Measurements from ENCODE around the gene FBRS. TPM values are rescaled to one million over a fixed set of nuclear protein-coding genes. Genes with fewer than 3 reads are reported as not detected.
A peak's percentile ranks its signal among the peaks of the same experiment; 100 is the strongest.
"Not testable (repeated sequence)": the region's sequence is repeated elsewhere in the genome, so short reads cannot be mapped to it uniquely, and the experiment has no call there.

The FBRS gene
- total RNA-seq, 1 experiment from 2014 or later = 18.2 TPM

DNA sequence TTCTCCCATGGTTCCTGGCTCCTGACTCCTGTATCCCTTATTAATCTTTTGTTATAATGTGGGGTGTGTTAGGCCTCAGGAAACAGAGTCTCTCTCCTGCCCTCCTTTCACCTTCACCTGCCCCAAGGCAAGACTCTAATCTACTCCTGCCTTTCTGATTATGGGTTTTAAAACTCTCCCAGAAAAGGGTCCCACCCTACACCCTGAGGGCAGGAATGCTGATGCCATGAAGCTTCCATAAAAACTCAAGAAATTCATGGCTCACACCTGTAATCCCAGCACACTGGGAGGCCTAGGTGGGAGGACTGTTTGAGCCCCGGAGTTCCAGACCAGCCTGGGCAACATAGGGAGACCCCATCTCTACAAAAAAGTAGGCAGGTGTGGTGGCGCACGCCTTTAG lies 22.1 kb downstream of the FBRS start:
- DNase-seq (ENCODE audit: low read depth) = no peak
- in situ Hi-C loops (cut with HindIII; ENCODE audit: low pct_unique_long_range_greater_than_20kb, low sequenced_read_pairs) = no loop called here

DNA sequence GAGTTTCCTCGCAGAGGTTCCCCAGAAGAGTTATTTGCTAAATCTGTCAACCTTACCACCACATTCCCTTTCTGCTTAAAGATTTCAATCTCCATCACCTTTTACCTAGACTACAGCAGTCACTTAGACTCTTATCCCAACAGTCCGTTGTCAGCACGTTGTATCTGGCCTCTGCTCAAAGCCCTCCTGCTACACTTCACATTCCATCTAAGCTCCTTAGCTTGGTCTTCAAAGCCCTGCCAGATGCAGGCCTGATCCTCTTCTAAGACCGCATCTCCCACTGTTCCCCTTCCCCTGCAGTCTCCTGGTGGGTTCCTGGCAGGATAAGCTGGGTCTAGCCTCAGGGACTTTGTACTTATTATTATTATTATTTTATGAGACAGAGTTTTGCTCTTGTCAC lies 30.5 kb downstream of the FBRS start:
- in situ Hi-C loops (cut with HindIII; ENCODE audit: low pct_unique_long_range_greater_than_20kb, low sequenced_read_pairs) = no loop called here
- DNase-seq (ENCODE audit: low read depth) = no peak

DNA sequence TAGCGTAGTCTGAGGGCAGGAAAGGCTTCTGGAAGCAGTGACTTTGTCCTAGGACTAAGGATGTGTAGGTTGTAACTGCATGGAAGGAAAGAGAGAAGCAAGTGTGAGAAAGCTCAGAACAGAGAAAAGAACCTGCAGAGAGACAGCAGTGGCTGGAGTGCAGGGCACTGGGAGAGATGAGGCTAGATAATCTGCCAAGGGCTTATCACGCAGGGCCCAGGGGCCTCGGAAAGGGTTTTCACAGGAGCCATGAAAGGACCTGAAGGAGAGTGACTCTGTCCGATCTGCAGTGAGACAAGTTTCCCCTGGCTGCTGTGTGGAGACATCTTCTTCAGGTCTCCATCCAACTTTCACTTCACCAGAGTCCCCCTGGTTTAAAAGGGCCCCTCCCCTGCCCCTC lies 33.7 kb downstream of the FBRS start:
- DNase-seq (ENCODE audit: low read depth) = no peak
- in situ Hi-C loops (cut with HindIII; ENCODE audit: low pct_unique_long_range_greater_than_20kb, low sequenced_read_pairs) = no loop called here

DNA sequence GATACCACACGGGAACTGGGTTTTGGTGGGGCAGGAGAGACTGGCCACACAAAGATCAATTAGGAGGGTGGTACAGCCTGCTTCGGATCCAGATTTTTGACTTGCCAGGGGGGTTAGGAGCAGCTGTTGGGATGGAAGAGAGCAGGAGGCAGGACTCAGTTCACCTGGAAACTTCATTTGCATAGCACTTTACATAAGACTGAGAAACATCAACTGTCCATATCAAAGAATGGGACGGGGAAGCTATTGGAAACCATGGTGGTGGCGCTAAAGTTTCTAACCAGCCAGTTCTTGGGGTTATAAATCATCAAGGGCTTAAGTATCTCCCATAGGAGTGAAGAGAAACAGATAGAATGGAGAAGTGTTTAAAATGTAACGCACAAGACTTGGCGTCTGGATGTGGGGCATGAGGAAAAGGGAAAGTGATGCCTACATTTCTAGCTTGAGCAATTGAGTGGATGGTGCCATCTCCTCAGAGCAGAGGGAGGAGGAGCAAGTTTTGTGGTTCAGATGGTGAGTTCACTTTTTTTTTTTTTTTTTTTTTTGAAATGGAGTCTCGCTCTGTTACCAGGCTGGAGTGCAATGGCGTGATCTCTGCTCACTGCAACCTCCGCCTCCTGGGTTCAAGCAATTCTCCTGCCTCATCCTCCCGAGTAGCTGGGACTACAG lies 34.3 kb downstream of the FBRS start:
- no peak for DNase-seq (ENCODE audit: low read depth)
- in situ Hi-C loops (cut with HindIII; ENCODE audit: low pct_unique_long_range_greater_than_20kb, low sequenced_read_pairs) = no loop called here

DNA sequence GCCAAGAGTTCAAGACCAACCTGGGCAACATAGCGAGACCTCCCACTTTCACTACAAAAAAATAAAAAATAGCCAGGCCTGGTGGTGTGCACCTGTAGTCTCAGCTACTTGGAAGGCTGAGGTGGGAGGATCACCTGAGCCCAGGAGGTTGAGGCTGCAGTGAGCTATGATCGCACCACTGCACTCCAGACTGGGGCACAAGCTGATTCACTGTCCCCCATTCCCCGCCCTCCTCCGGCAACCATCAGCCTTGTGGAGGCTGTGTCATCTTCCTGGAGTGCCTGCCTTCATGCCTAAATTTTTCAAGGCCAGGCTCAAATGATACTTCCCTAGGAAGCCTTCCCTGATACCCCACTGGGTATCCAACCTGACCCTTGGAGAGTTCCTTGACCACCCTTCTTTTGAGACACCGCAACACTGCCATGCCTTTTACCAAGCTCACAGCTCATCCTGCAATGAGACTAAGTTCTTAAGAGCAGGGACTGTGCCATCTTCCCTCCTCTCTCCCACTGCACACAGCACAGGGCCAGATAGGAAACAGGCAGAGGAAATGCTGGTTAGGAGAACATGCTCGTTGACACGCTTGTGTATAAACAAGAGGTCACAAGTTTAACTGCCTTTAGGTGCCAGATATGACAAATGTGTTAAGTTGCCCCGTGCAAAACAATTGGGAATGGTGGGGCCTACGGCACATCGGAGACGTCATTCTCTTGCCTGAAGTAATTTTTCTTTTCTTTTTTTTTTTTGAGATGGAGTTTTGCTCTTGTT lies 36.9 kb downstream of the FBRS start:
- in situ Hi-C loops (cut with HindIII; ENCODE audit: low pct_unique_long_range_greater_than_20kb, low sequenced_read_pairs) = no loop called here

DNA sequence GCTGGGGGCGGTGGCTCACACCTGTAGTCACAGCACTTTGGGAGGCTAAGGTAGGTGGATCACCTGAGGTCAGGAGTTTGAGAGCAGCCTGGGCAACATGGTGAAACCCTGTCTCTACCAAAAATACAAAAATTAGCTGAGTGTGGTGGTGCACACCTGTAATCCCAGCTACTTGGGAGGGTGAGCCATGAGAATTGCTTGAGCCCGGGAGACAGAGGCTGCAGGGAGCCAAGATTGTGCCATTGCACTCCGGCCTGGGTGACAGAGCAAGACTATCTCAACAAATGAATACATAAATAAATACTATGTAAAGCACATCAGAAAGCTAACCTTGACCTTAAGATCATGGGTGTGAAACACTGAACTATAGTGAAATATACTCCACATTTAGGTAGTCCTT lies 38.4 kb downstream of the FBRS start:
- DNase-seq (ENCODE audit: low read depth); in situ Hi-C loops (cut with HindIII; ENCODE audit: low pct_unique_long_range_greater_than_20kb, low sequenced_read_pairs): not testable (repeated sequence)

More for the DNA sequence above, 36.9 kb downstream of the FBRS start:
- DNase-seq (ENCODE audit: low read depth) = no peak

DNA sequence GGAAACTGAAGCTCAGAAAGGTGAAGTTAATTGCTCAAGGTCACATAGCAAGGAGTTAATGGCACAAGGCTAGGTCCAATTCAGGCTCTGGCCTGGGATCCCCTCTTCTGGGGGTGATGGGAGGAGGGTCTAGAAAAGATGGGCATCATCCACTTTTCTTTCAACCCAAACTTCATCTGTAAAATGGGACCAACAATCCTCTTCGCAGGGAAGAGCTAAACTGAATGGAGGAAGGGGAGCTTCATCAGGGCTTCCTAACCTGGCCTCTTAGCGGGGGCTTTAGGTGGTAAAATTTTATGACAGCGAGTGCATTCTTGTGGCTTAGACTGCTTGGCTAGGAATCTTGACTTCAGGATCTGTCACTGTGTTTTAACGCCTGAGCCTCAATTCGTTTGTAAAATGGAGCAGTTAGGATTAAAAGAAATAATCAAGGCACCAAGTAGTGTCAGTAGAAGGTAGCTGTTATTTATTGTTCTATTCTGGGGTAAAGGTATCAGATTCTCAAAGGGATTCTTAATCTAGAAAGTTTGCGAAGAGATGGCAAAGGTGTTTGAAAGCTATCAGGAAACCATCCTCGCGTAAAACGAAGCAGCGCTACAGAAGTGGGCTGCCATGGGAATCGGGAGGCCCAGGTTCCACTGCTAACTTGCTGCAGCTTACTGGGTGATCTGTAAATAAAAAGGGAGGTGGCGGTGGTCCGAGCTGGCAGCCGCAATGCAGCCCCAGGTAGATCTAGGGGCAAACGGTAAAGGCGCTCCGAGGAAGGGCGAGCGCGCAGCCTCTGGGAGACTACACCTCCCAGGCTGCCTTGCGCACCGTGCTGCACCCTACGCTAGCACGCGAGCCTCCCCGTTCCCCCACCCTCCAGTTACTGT lies 39.3 kb downstream of the FBRS start:
- peak; percentile 14 for DNase-seq (ENCODE audit: low read depth)
- in situ Hi-C loops (cut with HindIII; ENCODE audit: low pct_unique_long_range_greater_than_20kb, low sequenced_read_pairs) = no loop called here

DNA sequence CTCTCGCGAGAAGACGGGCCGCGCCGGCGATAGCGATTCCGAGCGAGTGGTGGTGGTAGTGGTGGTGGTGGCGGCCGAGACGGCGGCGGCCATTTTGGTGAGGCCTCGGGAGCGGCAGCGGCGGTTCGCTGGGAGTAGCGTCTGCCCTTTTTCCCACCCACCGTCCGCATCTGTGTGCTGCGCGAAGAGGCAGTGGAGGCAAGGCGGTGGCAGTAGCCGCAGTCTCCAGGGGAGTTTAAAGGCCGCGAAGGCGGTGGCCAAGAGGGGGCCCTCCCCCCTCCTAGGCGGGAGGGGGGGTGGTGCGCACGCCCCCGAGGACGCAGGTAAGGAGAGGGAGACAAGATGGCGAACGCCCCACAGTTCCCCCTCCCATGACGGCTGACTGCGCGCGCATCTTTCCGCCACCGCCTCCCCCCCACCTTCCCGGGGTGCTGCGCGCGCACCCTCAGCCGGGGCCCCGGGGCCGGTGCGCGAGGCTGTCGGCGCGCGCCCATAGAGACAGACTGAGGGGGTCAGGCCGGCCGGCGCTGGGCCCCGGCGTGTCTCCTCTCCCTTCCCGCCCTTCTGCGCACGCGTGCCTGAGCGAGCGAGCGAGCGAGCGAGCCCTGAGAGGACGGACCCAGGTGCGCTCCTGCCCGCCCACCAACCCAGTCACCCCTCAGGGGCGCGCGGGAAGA lies 40.0 kb downstream of the FBRS start:
- peak; percentile 99 for DNase-seq (ENCODE audit: low read depth)
- in situ Hi-C loops (cut with HindIII; ENCODE audit: low pct_unique_long_range_greater_than_20kb, low sequenced_read_pairs) = no loop called here

DNA sequence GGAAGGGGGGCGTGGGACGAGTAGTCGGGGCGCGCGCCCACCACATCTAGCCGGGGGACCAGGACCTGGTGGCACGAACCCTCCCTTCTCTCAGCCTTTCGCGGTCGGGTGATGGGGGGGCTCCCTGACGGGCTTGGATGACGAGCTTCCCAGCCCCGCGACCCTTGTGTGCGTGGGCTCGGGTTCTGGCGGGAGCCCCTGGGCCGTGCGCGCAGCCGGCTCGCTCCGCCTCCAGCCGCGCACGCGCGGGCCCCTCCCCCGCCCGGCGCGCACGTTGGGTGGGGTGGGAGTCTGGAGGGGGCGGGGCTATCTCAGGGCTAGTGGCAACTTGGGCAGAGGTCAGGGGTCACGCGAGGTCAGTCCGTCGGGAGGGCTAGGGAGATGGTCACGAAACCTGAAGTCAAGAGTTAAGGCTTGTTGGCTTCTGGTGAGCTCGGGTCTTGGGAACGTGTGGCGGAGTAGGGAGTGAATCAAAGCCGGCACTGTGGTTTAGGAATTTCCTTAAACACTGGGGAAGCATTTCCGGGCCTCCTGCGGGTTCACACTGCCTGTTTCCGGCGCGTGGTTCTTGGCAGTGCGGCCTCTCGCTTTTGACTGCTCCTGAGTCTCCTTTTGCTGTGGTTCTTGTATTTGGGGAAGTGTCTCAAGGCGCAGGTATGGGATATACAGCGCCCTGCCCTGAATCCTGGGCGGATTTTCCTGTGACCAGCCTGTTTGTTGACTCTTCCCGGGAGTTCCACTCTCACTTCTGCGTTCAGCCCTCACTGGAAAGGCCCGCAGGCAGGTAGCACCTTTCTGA lies 40.8 kb downstream of the FBRS start, which contains the start of gene SRCAP:
Gene SRCAP, plus strand, starts transcription at position 356 of the 799 bp plus-strand sequence. CDS start 1,654 bp downstream, outside the sequence.
- in situ Hi-C loops (cut with HindIII; ENCODE audit: low pct_unique_long_range_greater_than_20kb, low sequenced_read_pairs) = no loop called here

DNA sequence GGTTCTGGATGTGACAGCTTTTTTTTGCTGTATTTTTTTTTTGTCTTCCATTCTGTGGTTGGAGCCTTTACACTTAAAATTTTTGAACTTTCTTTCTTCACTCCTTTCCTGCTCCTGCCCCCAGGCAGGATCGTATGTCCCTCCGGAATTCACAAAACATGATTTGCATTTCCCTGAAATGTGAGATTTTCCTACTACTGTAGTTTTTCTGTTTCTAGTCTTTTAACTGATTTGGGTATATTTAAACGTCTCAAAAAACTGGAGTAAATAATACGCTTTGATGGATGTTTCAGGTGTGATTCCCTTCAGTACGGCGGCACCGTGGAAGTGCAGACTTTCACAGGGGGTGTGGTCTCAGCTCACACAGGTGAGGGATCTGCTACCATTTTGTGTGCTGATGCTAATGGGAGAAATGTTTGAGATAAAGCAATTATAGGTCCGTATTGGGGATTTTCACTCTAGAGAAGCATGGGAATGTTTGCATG lies 41.4 kb downstream of the FBRS start:
- DNase-seq (ENCODE audit: low read depth) = no peak
- in situ Hi-C loops (cut with HindIII; ENCODE audit: low pct_unique_long_range_greater_than_20kb, low sequenced_read_pairs) = no loop called here

More for the DNA sequence above, 40.8 kb downstream of the FBRS start, which contains the start of gene SRCAP:
- peak; percentile 89 for DNase-seq (ENCODE audit: low read depth)

DNA sequence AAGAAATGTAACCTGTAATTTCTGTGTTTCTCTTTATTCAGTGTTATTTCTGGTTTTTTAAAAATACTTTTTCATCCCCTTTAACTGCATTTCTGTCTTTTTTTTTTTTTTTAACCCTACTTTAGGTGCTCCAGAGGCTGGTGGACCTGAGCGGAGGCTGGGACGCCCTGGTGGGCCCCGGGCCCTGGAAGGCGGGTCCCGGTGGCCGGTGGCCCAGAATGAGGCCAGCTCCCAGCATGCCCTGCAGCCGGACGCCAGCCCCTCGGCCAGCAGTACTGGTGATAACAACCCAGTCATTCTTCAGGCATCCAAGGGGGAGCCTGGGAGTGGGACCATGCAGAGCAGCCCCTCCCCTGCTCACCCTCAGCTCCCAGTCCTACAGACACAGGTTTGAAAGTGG lies 42.3 kb downstream of the FBRS start:
- no peak for DNase-seq (ENCODE audit: low read depth)
- in situ Hi-C loops (cut with HindIII; ENCODE audit: low pct_unique_long_range_greater_than_20kb, low sequenced_read_pairs) = no loop called here

DNA sequence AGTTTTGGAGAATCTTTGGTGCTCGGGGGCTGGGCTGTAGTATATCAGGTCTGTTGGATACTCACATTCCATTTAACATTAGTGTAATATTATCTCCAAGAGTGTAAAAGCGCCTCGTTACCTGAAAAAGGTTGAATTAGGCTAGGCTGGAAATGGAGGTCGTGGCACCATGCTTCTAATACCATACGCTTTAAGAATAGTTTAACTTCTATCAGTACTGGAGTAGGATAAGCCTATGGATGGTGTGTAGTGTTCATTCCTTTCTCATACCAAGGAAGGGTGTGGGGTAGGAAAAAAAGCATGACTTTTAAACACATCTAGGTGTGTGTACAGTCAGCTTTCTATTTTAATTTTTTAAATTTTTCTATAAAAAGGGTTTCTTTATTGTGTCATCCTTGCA lies 42.7 kb downstream of the FBRS start:
- in situ Hi-C loops (cut with HindIII; ENCODE audit: low pct_unique_long_range_greater_than_20kb, low sequenced_read_pairs) = no loop called here
- DNase-seq (ENCODE audit: low read depth) = no peak

DNA sequence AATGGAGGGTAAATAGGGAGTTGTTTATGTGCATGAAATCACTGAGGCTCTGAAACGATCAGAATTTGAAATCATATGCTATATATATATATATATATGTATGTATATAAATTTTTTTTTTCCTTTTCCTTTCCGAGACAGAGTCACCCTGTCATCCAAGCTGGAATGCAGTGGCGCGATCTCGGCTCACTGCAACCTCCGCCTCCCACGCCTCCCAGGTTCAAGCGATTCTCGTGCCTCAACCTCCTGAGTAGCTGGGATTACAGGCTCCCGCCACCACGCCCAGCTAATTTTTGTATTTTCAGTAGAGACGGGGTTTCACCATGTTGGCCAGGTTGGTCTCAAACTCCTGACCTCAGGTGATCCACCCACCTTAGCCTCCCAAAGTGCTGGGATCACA lies 44.8 kb downstream of the FBRS start:
- in situ Hi-C loops (cut with HindIII; ENCODE audit: low pct_unique_long_range_greater_than_20kb, low sequenced_read_pairs) = not testable (repeated sequence)

DNA sequence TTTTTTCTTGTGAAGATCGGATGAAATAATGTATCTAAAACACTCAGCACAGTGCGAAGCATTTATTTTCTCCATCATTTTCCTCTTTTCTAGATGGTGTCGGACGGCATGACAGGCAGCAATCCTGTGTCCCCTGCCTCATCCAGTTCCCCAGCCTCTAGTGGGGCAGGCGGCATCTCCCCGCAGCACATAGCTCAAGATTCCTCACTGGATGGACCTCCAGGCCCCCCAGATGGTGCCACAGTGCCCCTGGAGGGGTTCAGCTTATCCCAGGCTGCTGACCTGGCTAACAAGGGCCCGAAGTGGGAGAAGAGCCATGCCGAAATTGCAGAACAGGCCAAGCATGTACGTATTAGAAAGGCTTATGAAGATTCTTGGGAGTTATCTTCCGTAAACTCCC lies 45.7 kb downstream of the FBRS start:
- DNase-seq (ENCODE audit: low read depth) = no peak
- in situ Hi-C loops (cut with HindIII; ENCODE audit: low pct_unique_long_range_greater_than_20kb, low sequenced_read_pairs) = no loop called here

More for the DNA sequence above, 44.8 kb downstream of the FBRS start:
- not testable (repeated sequence) for DNase-seq (ENCODE audit: low read depth)

DNA sequence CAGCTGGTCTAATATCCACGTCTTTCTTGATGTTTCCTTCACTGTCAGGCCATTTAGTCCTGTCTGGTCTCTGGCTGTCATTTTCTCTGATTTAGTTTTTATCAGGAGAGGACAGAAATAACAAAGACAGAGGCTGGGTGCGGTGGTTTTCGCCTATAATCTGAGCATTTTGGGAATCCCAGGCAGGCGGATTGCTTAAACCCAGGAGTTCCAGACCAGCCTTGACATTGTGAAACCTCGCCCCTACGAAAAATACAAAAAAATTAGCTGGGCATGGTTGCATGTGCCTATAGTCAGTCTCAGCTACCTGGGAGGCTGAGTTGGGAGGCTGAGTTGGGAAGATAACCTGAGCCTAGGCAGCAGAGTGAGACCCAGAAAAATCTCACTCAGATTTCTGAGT lies 47.8 kb downstream of the FBRS start:
- in situ Hi-C loops (cut with HindIII; ENCODE audit: low pct_unique_long_range_greater_than_20kb, low sequenced_read_pairs) = no loop called here

DNA sequence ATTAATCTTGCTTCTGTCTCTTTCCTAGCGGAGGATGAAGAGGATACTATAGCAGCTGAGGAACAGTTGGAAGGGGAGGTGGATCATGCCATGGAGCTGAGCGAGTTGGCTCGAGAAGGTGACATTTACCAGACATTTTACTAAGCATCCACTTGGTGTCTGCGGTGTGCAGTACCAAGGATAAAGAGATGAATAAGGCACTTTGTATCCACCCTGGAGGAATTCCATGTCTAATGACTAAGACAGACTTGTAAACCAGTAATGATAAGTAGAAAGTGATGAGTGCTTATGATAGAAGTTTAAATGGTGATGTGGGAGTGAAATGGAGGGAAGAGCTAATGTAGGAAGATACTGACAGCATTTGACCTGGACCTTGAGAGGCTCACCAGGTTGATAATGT lies 52.7 kb downstream of the FBRS start:
- no peak for DNase-seq (ENCODE audit: low read depth)
- in situ Hi-C loops (cut with HindIII; ENCODE audit: low pct_unique_long_range_greater_than_20kb, low sequenced_read_pairs) = no loop called here

More for the DNA sequence above, 47.8 kb downstream of the FBRS start:
- DNase-seq (ENCODE audit: low read depth) = no peak

DNA sequence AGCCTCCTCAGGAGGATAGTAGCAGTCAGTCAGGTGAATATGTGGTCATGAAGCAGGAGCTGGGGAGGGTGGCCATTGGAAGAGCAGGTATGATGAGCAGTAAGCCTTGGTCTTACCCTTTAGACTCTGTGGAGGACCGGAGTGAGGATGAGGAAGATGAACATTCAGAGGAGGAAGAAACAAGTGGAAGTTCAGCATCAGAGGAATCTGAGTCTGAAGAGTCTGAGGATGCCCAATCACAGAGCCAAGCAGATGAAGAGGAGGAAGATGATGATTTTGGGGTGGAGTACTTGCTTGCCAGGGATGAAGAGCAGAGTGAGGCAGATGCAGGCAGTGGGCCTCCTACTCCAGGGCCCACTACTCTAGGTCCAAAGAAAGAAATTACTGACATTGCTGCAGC lies 53.5 kb downstream of the FBRS start:
- no peak for DNase-seq (ENCODE audit: low read depth)
- in situ Hi-C loops (cut with HindIII; ENCODE audit: low pct_unique_long_range_greater_than_20kb, low sequenced_read_pairs) = no loop called here
